ENCODE results near the gene ZBTB44.
"Not testable (repeated sequence)": the region's sequence is repeated elsewhere in the genome, so short reads cannot be mapped to it uniquely, and the experiment has no call there.

ZBTB44 gene

GRCh38 chr11:130260742-130261141, 54.0 kb downstream of the ZBTB44 start:
- TF ChIP-seq CTCF (IDR thresholded peaks at IDR 0.05; ENCODE audit: low read depth, low read length), result no peak
- no peak for DNase-seq (ENCODE audit: low read depth, low spot score)
- in situ Hi-C loops (cut with HindIII; ENCODE audit: low sequenced_read_pairs), result no loop called here

GRCh38 chr11:130260080-130260627, 54.6 kb downstream of the ZBTB44 start:
- no peak for DNase-seq (ENCODE audit: low read depth, low spot score)
- no peak for TF ChIP-seq CTCF (IDR thresholded peaks at IDR 0.05; ENCODE audit: low read depth, low read length)
- in situ Hi-C loops (cut with HindIII; ENCODE audit: low sequenced_read_pairs), result no loop called here
- H3K4me3 ChIP-seq (ENCODE audit: low read depth, low read length), result no peak overlapping the region

More at GRCh38 chr11:130260742-130261141, 54.0 kb downstream of the ZBTB44 start:
- H3K4me3 ChIP-seq (ENCODE audit: low read depth, low read length), result no peak overlapping the region

- in situ Hi-C loops (cut with HindIII; ENCODE audit: low sequenced_read_pairs); H3K4me3 ChIP-seq (ENCODE audit: low read depth, low read length); DNase-seq (ENCODE audit: low read depth, low spot score): not testable (repeated sequence)
Measured at GRCh38 chr11:130251763-130252162, 63.0 kb downstream of the ZBTB44 start.

GRCh38 chr11:130249929-130250328, 64.8 kb downstream of the ZBTB44 start:
- H3K4me3 ChIP-seq (ENCODE audit: low read depth, low read length); DNase-seq (ENCODE audit: low read depth, low spot score); in situ Hi-C loops (cut with HindIII; ENCODE audit: low sequenced_read_pairs): not testable (repeated sequence)

- in situ Hi-C loops (cut with HindIII; ENCODE audit: low sequenced_read_pairs), result no loop called here
- DNase-seq (ENCODE audit: low read depth, low spot score), result no peak
- TF ChIP-seq CTCF (IDR thresholded peaks at IDR 0.05; ENCODE audit: low read depth, low read length), result no peak
- no peak overlapping the region for H3K4me3 ChIP-seq (ENCODE audit: low read depth, low read length)
Measured at GRCh38 chr11:130249371-130249770, 65.3 kb downstream of the ZBTB44 start.

GRCh38 chr11:130247319-130247718, 67.4 kb downstream of the ZBTB44 start:
- H3K4me3 ChIP-seq (ENCODE audit: low read depth, low read length), result no peak overlapping the region
- TF ChIP-seq CTCF (IDR thresholded peaks at IDR 0.05; ENCODE audit: low read depth, low read length), result no peak
- in situ Hi-C loops (cut with HindIII; ENCODE audit: low sequenced_read_pairs), result no loop called here
- DNase-seq (ENCODE audit: low read depth, low spot score), result no peak

- peak; percentile 52 for DNase-seq (ENCODE audit: low read depth, low spot score)
- in situ Hi-C loops (cut with HindIII; ENCODE audit: low sequenced_read_pairs), result no loop called here
- no peak for TF ChIP-seq CTCF (IDR thresholded peaks at IDR 0.05; ENCODE audit: low read depth, low read length)
- no peak overlapping the region for H3K4me3 ChIP-seq (ENCODE audit: low read depth, low read length)
Measured at GRCh38 chr11:130246738-130247137, 68.0 kb downstream of the ZBTB44 start.

- no peak for TF ChIP-seq CTCF (IDR thresholded peaks at IDR 0.05; ENCODE audit: low read depth, low read length)
- DNase-seq (ENCODE audit: low read depth, low spot score), result no peak
Measured at GRCh38 chr11:130246270-130246669, 68.4 kb downstream of the ZBTB44 start.

GRCh38 chr11:130245375-130245774, 69.3 kb downstream of the ZBTB44 start:
- in situ Hi-C loops (cut with HindIII; ENCODE audit: low sequenced_read_pairs); DNase-seq (ENCODE audit: low read depth, low spot score); H3K4me3 ChIP-seq (ENCODE audit: low read depth, low read length): not testable (repeated sequence)

More at GRCh38 chr11:130246270-130246669, 68.4 kb downstream of the ZBTB44 start:
- in situ Hi-C loops (cut with HindIII; ENCODE audit: low sequenced_read_pairs), result no loop called here
- H3K4me3 ChIP-seq (ENCODE audit: low read depth, low read length), result no peak overlapping the region

All from astrocyte of the spinal cord (primary cell).